OCI-LY7 (cell line): ENCODE data around the gene GSS. TPM values are rescaled to one million over a fixed set of nuclear protein-coding genes. Genes with fewer than 3 reads are reported as not detected.

Experiments
- BruUV-seq: library from RNA; stranded (reverse); fragments of 400-500 nt; replicated peaks from 2 replicates; lab custom pipeline; 2021; lab: Mats Ljungman, UMichigan
- CTCF ChIA-PET: fragments of 300-600 bp; sonication (Branson Sonifier 250); formaldehyde crosslinking; loops from one replicate; lab custom pipeline; 2022; ENCODE audit warnings: antibody characterized with exemption; ENCODE audit not compliant: unreplicated experiment; lab: Charles Lee
- POLR2A ChIA-PET: fragments of 300-600 bp; sonication (Branson Sonifier 250); formaldehyde crosslinking; loops from one replicate; lab custom pipeline; 2022; ENCODE audit warnings: antibody characterized with exemption; lab: Charles Lee
- DNase-seq: peaks from one replicate; pipeline ENCODE4 v3.0.0-alpha.2; 2015; ENCODE audit warnings: low spot score
- H2AFZ ChIP-seq: fragments of 200-600 bp; sonication (generic), shearing (Covaris generic); 2 replicates; pipeline ENCODE4 v1.6.1; 2014; ENCODE audit warnings: mild to moderate bottlenecking, antibody characterized with exemption, low read length, moderate library complexity
- H3K27ac ChIP-seq: fragments of 200-600 bp; sonication (generic); 2 replicates; pipeline ENCODE4 v1.5.1; 2014; ENCODE audit warnings: mixed run types, low read depth, mild to moderate bottlenecking, moderate library complexity, low read length, inconsistent platforms; ENCODE audit not compliant: poor library complexity, severe bottlenecking
- H3K36me3 ChIP-seq: fragments of 200-600 bp; sonication (generic); 2 replicates; pipeline ENCODE4 v1.6.1; 2014; ENCODE audit warnings: mild to moderate bottlenecking, antibody characterized with exemption, low read length, moderate library complexity, mixed read lengths; ENCODE audit not compliant: insufficient read depth
- H3K4me1 ChIP-seq: fragments of 200-600 bp; sonication (generic); 2 replicates; pipeline ENCODE4 v1.5.1; 2014; ENCODE audit warnings: mild to moderate bottlenecking, low read length; ENCODE audit not compliant: insufficient read depth, poor library complexity, severe bottlenecking
- H3K4me2 ChIP-seq: fragments of 200-600 bp; sonication (generic); 2 replicates; pipeline ENCODE4 v1.6.1; 2014; ENCODE audit warnings: mild to moderate bottlenecking, low read length
- H3K4me3 ChIP-seq: fragments of 200-600 bp; sonication (generic); 2 replicates; pipeline ENCODE4 v1.5.1; 2014; ENCODE audit warnings: mild to moderate bottlenecking, low read depth, low read length; ENCODE audit not compliant: poor library complexity, severe bottlenecking
- H3K79me2 ChIP-seq: fragments of 200-600 bp; sonication (generic); 2 replicates; pipeline ENCODE4 v1.6.1; 2016; ENCODE audit warnings: low read depth, mild to moderate bottlenecking, low read length, moderate library complexity, mixed read lengths; ENCODE audit not compliant: insufficient read depth
- H3K9me2 ChIP-seq: fragments of 200-600 bp; sonication (generic); 2 replicates; pipeline ENCODE4 v1.6.1; 2016; ENCODE audit warnings: mild to moderate bottlenecking, low read length, mixed read lengths; ENCODE audit not compliant: insufficient read depth
- H3K9me3 ChIP-seq: fragments of 200-600 bp; sonication (generic); 2 replicates; pipeline ENCODE4 v1.6.1; 2014; ENCODE audit warnings: mild to moderate bottlenecking, mixed run types, low read length, mixed read lengths
- H4K20me1 ChIP-seq: fragments of 200-600 bp; sonication (generic); 2 replicates; pipeline ENCODE4 v1.6.1; 2014; ENCODE audit warnings: mild to moderate bottlenecking, antibody characterized with exemption, low read length, moderate library complexity, mixed read lengths; ENCODE audit not compliant: insufficient read depth
- EZH2phosphoT487 ChIP-seq: fragments of 200-600 bp; sonication (generic); IDR thresholded peaks from 2 replicates; pipeline ENCODE4 v1.6.1; 2018; ENCODE audit warnings: low read depth, borderline replicate concordance, mild to moderate bottlenecking, mixed run types, antibody characterized with exemption, low read length, moderate library complexity, mixed read lengths
- intact Hi-C: fragments of 100-400 bp; cut with micrococcal nuclease; formaldehyde crosslinking; loops from one replicate; pipeline ENCODE4 v1.10.0; 2022; ENCODE audit not compliant: unreplicated experiment
- total RNA-seq, 2 experiments: library from RNA; depleted of rRNA in 1 of 2; stranded (reverse); fragments of >200 nt in 1 of 2; shearing (Covaris generic) in 1 of 2; gene quantifications; 2 replicates each; pipeline ENCODE4 v1.2.3, GENCODE V29; 2014 to 2022
- TF ChIP-seq, protein P1 (sequence below): fragments of 200-600 bp; sonication (generic); conservative IDR thresholded peaks from 2 replicates; pipeline ENCODE4 v1.5.1; 2014; ENCODE audit warnings: mild to moderate bottlenecking, antibody characterized with exemption, low read length, moderate library complexity, mixed read lengths

GSS gene
- total RNA-seq, 2 experiments from 2014 or later: 78.7 to 91.4 TPM

DNA sequence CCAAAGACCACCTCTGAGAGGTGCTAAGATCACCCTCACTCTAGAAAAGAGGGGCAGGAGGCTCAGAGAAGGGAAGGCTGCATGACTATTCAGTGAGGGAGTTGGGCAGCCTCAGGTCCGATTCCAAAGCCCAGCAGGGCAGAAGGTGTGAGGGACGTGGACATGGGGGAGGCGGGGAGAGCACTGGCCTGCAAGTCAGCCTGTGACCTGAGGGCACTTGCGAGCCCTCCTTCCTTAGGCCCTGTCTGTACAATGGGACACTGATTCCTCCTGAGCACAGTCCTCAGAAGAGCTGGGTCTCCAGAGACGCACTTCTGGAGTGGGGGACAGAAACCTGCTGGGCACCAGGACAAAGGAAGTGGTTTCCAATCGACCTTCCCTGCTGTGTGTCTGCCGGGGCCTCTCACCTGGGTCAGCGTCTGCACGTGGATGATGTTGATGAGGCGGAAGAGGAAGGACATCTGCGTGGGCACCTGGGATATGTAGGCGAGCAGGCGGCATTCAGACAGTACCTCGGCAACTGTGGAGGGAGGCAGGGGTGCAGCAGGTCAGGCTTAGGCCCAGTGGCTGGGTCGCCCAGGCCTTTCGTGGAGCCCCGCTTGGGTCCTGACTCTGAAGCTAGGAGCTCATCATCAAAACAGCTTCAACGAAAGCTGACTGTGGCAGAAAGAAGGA, 48.6 kb upstream of the GSS start:
- ChIA-PET CTCF (no interaction called here), POLR2A (no interaction called here)
- Histone ChIP-seq H2AFZ (no peak overlapping the region), H3K4me1 (peaks cover 13% of the 10 kb centered on the region), H3K9me3 (no peaks in the 10 kb centered on the region), H3K36me3 (peaks cover 63% of the 10 kb centered on the region), H3K4me3 (no peak overlapping the region), H3K9me2 (no peaks in the 10 kb centered on the region), H3K27ac (no peak overlapping the region), H3K4me2 (no peak overlapping the region), H4K20me1 (no peaks in the 10 kb centered on the region), H3K79me2 (no peaks in the 10 kb centered on the region)
- intact Hi-C loops: no loop called here
- DNase-seq: no peak
- BruUV-seq: no TSS peak
- no peak for TF ChIP-seq EZH2phosphoT487
- TF ChIP-seq, protein P1, sequence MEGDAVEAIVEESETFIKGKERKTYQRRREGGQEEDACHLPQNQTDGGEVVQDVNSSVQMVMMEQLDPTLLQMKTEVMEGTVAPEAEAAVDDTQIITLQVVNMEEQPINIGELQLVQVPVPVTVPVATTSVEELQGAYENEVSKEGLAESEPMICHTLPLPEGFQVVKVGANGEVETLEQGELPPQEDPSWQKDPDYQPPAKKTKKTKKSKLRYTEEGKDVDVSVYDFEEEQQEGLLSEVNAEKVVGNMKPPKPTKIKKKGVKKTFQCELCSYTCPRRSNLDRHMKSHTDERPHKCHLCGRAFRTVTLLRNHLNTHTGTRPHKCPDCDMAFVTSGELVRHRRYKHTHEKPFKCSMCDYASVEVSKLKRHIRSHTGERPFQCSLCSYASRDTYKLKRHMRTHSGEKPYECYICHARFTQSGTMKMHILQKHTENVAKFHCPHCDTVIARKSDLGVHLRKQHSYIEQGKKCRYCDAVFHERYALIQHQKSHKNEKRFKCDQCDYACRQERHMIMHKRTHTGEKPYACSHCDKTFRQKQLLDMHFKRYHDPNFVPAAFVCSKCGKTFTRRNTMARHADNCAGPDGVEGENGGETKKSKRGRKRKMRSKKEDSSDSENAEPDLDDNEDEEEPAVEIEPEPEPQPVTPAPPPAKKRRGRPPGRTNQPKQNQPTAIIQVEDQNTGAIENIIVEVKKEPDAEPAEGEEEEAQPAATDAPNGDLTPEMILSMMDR: no peak

DNA sequence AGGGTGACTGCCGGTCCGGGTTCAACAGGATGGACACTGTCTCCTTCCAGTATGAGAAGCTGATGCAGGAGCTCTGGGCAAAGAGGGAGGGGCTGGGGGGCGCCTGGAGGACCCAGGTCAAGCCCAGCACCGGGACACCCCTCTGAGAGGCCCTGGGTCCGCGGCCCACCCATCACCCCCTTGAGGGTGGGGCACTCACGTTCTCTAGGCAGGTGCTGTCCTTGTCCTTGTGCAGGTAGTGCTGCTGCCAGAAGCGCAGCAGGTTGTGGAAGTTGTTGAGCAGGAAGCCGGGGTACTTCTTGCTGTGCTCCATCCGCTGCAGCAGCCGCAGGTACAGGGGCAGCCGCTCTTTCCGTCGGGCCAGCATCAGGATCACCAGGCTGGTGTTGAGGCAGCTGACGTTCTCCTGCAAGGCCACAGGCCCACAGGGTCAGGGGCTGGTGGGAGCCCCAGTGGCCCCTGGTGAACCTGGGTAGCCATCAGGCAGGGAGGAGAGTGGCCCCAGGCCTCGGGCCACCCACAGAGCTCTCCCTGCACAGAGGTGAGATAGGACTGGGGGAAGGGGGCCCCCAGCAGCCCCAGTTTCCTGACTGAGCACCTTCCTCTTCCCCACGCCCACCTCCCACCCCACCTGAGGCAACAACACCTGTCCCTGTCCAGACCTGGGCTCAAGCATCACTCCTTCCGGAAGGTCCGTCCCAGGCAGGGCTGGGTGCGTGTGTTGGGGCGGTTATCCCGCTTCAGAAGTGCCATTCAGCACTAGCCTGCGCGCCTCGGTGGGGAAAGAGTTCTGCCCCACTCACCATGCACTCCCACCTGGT, 47.8 kb upstream of the GSS start:
- Histone ChIP-seq H3K79me2 (no peaks in the 10 kb centered on the region), H3K4me1 (peaks cover 13% of the 10 kb centered on the region), H3K9me3 (no peaks in the 10 kb centered on the region), H2AFZ (no peak overlapping the region), H3K4me3 (no peak overlapping the region), H3K9me2 (no peaks in the 10 kb centered on the region), H3K36me3 (peaks cover 62% of the 10 kb centered on the region), H3K4me2 (no peak overlapping the region), H4K20me1 (no peaks in the 10 kb centered on the region), H3K27ac (no peak overlapping the region)
- ChIA-PET POLR2A (no interaction called here), CTCF (interaction anchor here (0.6 kb wide), 1 partner anchor 128 kb away, joined by 3 read pairs; no protein-coding TSS in a partner anchor)
- intact Hi-C loops: no loop called here
- no peak for DNase-seq
- BruUV-seq: no TSS peak
- TF ChIP-seq EZH2phosphoT487: no peak
- TF ChIP-seq, protein P1: no peak
